ENCODE data around the gene BPGM.
A peak's percentile ranks its signal among the peaks of the same experiment; 100 is the strongest.

Gene BPGM

GRCh38 chr7:134692344-134692705 lies 45.7 kb downstream of the BPGM start:
- Mint-ChIP-seq H3K27ac (no peak overlapping the region), H3K4me1 (peaks cover 5% of the 10 kb centered on the region)

GRCh38 chr7:134693256-134693655 lies 46.6 kb downstream of the BPGM start:
- no peaks in the 10 kb centered on the region for H3K27me3 Mint-ChIP-seq (ENCODE audit: low read depth, poor library complexity)
- TF ChIP-seq CTCF (IDR thresholded peaks at IDR 0.05), result no peak
- no peak overlapping the region for H3K27ac Mint-ChIP-seq
- peaks cover 5% of the 10 kb centered on the region for H3K4me1 Mint-ChIP-seq
- no peaks in the 10 kb centered on the region for H3K9me3 Mint-ChIP-seq
- no peak for DNase-seq
- H3K4me3 Mint-ChIP-seq, result no peak overlapping the region
- H3K36me3 Mint-ChIP-seq (ENCODE audit: low read depth), result no peaks in the 10 kb centered on the region

More at GRCh38 chr7:134692344-134692705, 45.7 kb downstream of the BPGM start:
- Mint-ChIP-seq H3K9me3 (no peaks in the 10 kb centered on the region), H3K4me3 (no peak overlapping the region), H3K36me3 (ENCODE audit: low read depth) (no peaks in the 10 kb centered on the region), H3K27me3 (ENCODE audit: low read depth, poor library complexity) (peaks cover 4% of the 10 kb centered on the region)
- DNase-seq, result no peak
- TF ChIP-seq CTCF (IDR thresholded peaks at IDR 0.05), result no peak

- peak; percentile 17 for DNase-seq
- no peaks in the 10 kb centered on the region for H3K9me3 Mint-ChIP-seq
These were observed 47.6 kb downstream of the BPGM start for GRCh38 chr7:134694299-134694698.

GRCh38 chr7:134694767-134695166 lies 48.1 kb downstream of the BPGM start:
- Mint-ChIP-seq H3K9me3 (no peaks in the 10 kb centered on the region), H3K4me1 (peaks cover 12% of the 10 kb centered on the region), H3K27ac (no peak overlapping the region), H3K27me3 (ENCODE audit: low read depth, poor library complexity) (no peaks in the 10 kb centered on the region), H3K36me3 (ENCODE audit: low read depth) (no peaks in the 10 kb centered on the region), H3K4me3 (no peak overlapping the region)
- TF ChIP-seq CTCF (IDR thresholded peaks at IDR 0.05), result no peak
- no peak for DNase-seq

More at GRCh38 chr7:134694299-134694698, 47.6 kb downstream of the BPGM start:
- H3K4me3 Mint-ChIP-seq, result no peak overlapping the region
- H3K27ac Mint-ChIP-seq, result no peak overlapping the region
- TF ChIP-seq CTCF (IDR thresholded peaks at IDR 0.05), result peak; percentile 43
- peaks cover 8% of the 10 kb centered on the region for H3K4me1 Mint-ChIP-seq
- H3K27me3 Mint-ChIP-seq (ENCODE audit: low read depth, poor library complexity), result no peaks in the 10 kb centered on the region
- H3K36me3 Mint-ChIP-seq (ENCODE audit: low read depth), result no peaks in the 10 kb centered on the region

- DNase-seq, result no peak
- Mint-ChIP-seq H3K27me3 (ENCODE audit: low read depth, poor library complexity) (no peaks in the 10 kb centered on the region), H3K4me1 (peaks cover 16% of the 10 kb centered on the region), H3K27ac (no peak overlapping the region), H3K36me3 (ENCODE audit: low read depth) (no peaks in the 10 kb centered on the region), H3K4me3 (no peak overlapping the region), H3K9me3 (no peaks in the 10 kb centered on the region)
- no peak for TF ChIP-seq CTCF (IDR thresholded peaks at IDR 0.05)
These were observed 48.7 kb downstream of the BPGM start for GRCh38 chr7:134695321-134695860.

GRCh38 chr7:134696261-134696660 lies 49.6 kb downstream of the BPGM start:
- Mint-ChIP-seq H3K36me3 (ENCODE audit: low read depth) (no peaks in the 10 kb centered on the region), H3K4me3 (no peak overlapping the region), H3K27ac (no peak overlapping the region), H3K9me3 (no peaks in the 10 kb centered on the region), H3K4me1 (peaks cover 16% of the 10 kb centered on the region), H3K27me3 (ENCODE audit: low read depth, poor library complexity) (no peaks in the 10 kb centered on the region)
- TF ChIP-seq CTCF (IDR thresholded peaks at IDR 0.05), result no peak
- no peak for DNase-seq
